ENCODE measurements around the gene GEMIN8. TPM values are rescaled to one million over a fixed set of nuclear protein-coding genes. Genes with fewer than 3 reads are reported as not detected.

Gene GEMIN8
- total and polyA plus RNA-seq, 5 donors: 8.0 to 11.1 (median 9.5) TPM

GRCh38 chrX:13990126-13990800, 39.4 kb downstream of the GEMIN8 start:
- no peaks in the 10 kb centered on the region for H3K4me1 ChIP-seq (ENCODE audit: control insufficient read depth, insufficient read depth, low read length)
- WGBS: 76% methylated on average over 3 of the region's 3 CpGs
- H3K27ac ChIP-seq (ENCODE audit: low read length): no peak overlapping the region
- ATAC-seq (no peak), DNase-seq (no peak)
- H3K27me3 ChIP-seq (ENCODE audit: control insufficient read depth, insufficient read depth): no peaks in the 10 kb centered on the region
- H3K9me3 ChIP-seq (ENCODE audit: control insufficient read depth, low read length): no peaks in the 10 kb centered on the region
- no peak overlapping the region for H3K4me3 ChIP-seq (ENCODE audit: low read length)
- intact Hi-C loops (cut with DNase I): no loop called here

GRCh38 chrX:13985697-13986435, 43.8 kb downstream of the GEMIN8 start:
- intact Hi-C loops (cut with DNase I): no loop called here
- 94% methylated on average over 1 of the region's 1 CpG for WGBS

DNA sequence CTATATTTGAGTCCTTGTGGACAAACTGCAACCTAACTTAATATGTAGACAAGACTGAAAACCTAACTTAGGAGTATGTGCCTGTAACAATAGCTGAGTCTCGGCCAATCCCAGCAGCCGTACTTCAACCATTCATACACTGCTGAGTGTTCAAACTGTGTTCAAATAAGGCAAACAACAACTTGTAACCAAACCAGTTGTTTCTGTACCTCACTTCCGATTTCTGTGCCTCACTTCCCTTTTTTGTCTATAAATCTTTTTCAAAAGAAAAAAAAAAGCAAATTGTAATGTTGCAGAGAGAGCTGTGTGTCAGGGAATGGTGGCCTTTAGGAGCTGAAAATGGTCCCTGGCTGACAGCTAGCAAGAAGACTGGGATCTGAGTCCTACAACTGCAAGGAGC, 46.0 kb downstream of the GEMIN8 start:
- intact Hi-C loops (cut with DNase I): no loop called here
- 76% methylated on average over 3 of the region's 3 CpGs for WGBS
- Histone ChIP-seq H3K4me1 (ENCODE audit: control insufficient read depth, insufficient read depth, low read length) (no peaks in the 10 kb centered on the region), H3K27me3 (ENCODE audit: control insufficient read depth, insufficient read depth) (no peaks in the 10 kb centered on the region), H3K9me3 (ENCODE audit: control insufficient read depth, low read length) (no peaks in the 10 kb centered on the region), H3K27ac (ENCODE audit: low read length) (no peak overlapping the region), H3K4me3 (ENCODE audit: low read length) (no peak overlapping the region)
- ATAC-seq (no peak), DNase-seq (no peak)

More at GRCh38 chrX:13985697-13986435, 43.8 kb downstream of the GEMIN8 start:
- Histone ChIP-seq H3K9me3 (ENCODE audit: control insufficient read depth, low read length) (no peaks in the 10 kb centered on the region), H3K4me1 (ENCODE audit: control insufficient read depth, insufficient read depth, low read length) (no peaks in the 10 kb centered on the region), H3K27ac (ENCODE audit: low read length) (no peak overlapping the region), H3K4me3 (ENCODE audit: low read length) (no peak overlapping the region), H3K27me3 (ENCODE audit: control insufficient read depth, insufficient read depth) (no peaks in the 10 kb centered on the region)
- DNase-seq (no peak), ATAC-seq (no peak)

GRCh38 chrX:13968198-13968597, 61.5 kb downstream of the GEMIN8 start:
- H3K4me1 ChIP-seq (ENCODE audit: control insufficient read depth, insufficient read depth, low read length): peaks cover 1% of the 10 kb centered on the region
- DNase-seq (no peak), ATAC-seq (no peak)
- intact Hi-C loops (cut with DNase I): no loop called here
- no peak overlapping the region for H3K27ac ChIP-seq (ENCODE audit: low read length)
- no peaks in the 10 kb centered on the region for H3K27me3 ChIP-seq (ENCODE audit: control insufficient read depth, insufficient read depth)
- no peaks in the 10 kb centered on the region for H3K9me3 ChIP-seq (ENCODE audit: control insufficient read depth, low read length)
- no peak overlapping the region for H3K4me3 ChIP-seq (ENCODE audit: low read length)
- 96% methylated on average over 4 of the region's 4 CpGs for WGBS

- 93% methylated on average over 9 of the region's 9 CpGs for WGBS
- ATAC-seq (no peak), DNase-seq (no peak)
- Histone ChIP-seq H3K4me3 (ENCODE audit: low read length) (no peak overlapping the region), H3K4me1 (ENCODE audit: control insufficient read depth, insufficient read depth, low read length) (peaks cover 1% of the 10 kb centered on the region), H3K27me3 (ENCODE audit: control insufficient read depth, insufficient read depth) (no peaks in the 10 kb centered on the region), H3K27ac (ENCODE audit: low read length) (no peak overlapping the region), H3K9me3 (ENCODE audit: control insufficient read depth, low read length) (no peaks in the 10 kb centered on the region)
- intact Hi-C loops (cut with DNase I): no loop called here
Measured at GRCh38 chrX:13967636-13968035, 62.1 kb downstream of the GEMIN8 start.

DNA sequence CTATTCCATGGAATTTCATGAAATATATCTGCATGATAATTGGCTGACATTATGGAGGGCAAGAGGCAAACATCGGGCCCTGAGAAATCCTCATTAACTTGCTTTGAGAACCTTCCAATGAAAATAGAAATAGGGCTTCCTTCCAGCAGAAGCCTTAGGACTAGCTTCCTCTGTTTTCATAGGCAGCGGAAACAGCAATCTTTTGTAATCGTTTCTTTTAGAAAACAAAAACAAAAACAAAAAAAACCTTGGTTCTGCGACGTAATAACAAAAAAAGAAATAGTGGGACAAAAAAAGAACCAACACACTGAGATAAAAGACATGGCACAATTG, 62.9 kb downstream of the GEMIN8 start:
- no peaks in the 10 kb centered on the region for H3K27me3 ChIP-seq (ENCODE audit: control insufficient read depth, insufficient read depth)
- H3K9me3 ChIP-seq (ENCODE audit: control insufficient read depth, low read length): no peaks in the 10 kb centered on the region
- H3K4me1 ChIP-seq (ENCODE audit: control insufficient read depth, insufficient read depth, low read length): peaks cover 1% of the 10 kb centered on the region
- ATAC-seq: peak in 1 of 2 donors; percentile 23
- H3K4me3 ChIP-seq (ENCODE audit: low read length): no peak overlapping the region
- no peak for DNase-seq
- 34% methylated on average over 5 of the region's 5 CpGs for WGBS
- intact Hi-C loops (cut with DNase I): no loop called here
- no peak overlapping the region for H3K27ac ChIP-seq (ENCODE audit: low read length)

- DNase-seq (peak in 1 of 3 donors; percentile 53), ATAC-seq (peak; percentile 54 to 59)
- Histone ChIP-seq H3K4me3 (ENCODE audit: low read length) (no peak overlapping the region), H3K9me3 (ENCODE audit: control insufficient read depth, low read length) (no peaks in the 10 kb centered on the region), H3K27me3 (ENCODE audit: control insufficient read depth, insufficient read depth) (no peaks in the 10 kb centered on the region), H3K27ac (ENCODE audit: low read length) (no peak overlapping the region), H3K4me1 (ENCODE audit: control insufficient read depth, insufficient read depth, low read length) (peaks cover 1% of the 10 kb centered on the region)
- 48% methylated on average over 10 of the region's 10 CpGs for WGBS
- intact Hi-C loops (cut with DNase I): no loop called here
Measured at GRCh38 chrX:13966071-13966792, 63.5 kb downstream of the GEMIN8 start.

DNA sequence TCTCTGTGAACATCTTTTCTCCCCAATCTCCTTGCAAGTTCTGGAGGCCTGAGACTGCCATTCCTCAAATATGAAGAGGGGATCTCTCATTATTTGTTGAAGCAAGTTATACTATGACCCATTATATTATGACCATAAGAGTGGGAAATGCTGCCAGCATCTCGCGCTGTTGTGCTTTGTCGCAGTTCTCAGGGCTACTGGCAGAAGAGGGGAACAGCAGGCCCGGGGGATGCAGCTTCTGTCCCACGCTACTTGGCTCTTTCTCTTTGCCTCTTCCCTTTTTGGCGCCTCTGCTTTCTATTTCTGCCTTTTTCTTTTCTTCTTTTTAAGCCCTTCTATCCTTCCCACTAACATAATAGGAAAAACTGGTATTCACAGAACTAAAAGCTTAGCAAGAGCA, 64.2 kb downstream of the GEMIN8 start:
- H3K27ac ChIP-seq (ENCODE audit: low read length): no peak overlapping the region
- ATAC-seq (no peak), DNase-seq (peak in 1 of 3 donors; percentile 35)
- intact Hi-C loops (cut with DNase I): no loop called here
- WGBS: 74% methylated on average over 6 of the region's 6 CpGs
- no peaks in the 10 kb centered on the region for H3K27me3 ChIP-seq (ENCODE audit: control insufficient read depth, insufficient read depth)
- H3K4me3 ChIP-seq (ENCODE audit: low read length): no peak overlapping the region
- no peaks in the 10 kb centered on the region for H3K9me3 ChIP-seq (ENCODE audit: control insufficient read depth, low read length)
- H3K4me1 ChIP-seq (ENCODE audit: control insufficient read depth, insufficient read depth, low read length): peaks cover 1% of the 10 kb centered on the region

DNA sequence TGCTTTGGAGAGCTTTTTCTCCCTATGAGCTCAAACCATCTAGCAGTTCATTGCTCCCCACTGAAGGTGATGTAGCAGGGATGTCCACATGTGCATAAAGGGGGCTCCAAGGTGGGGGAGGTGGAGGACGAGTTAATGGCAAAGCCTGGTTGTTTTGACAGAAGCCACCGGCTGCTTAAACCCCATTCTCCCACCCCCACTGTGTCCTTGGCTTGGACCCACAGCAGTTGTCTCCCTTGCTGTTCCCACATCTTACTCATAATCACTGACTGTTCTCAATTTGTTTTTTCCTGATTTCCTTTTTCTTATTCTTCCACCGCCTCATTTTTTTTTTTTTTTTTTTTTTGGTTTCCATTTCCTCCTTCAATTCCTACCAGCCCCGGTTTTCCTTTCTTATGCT, 72.7 kb downstream of the GEMIN8 start:
- Histone ChIP-seq H3K27me3 (ENCODE audit: control insufficient read depth, insufficient read depth) (no peaks in the 10 kb centered on the region), H3K4me1 (ENCODE audit: control insufficient read depth, insufficient read depth, low read length) (no peaks in the 10 kb centered on the region), H3K4me3 (ENCODE audit: low read length) (no peak overlapping the region), H3K27ac (ENCODE audit: low read length) (no peak overlapping the region), H3K9me3 (ENCODE audit: control insufficient read depth, low read length) (no peaks in the 10 kb centered on the region)
- ATAC-seq (no peak), DNase-seq (no peak)
- intact Hi-C loops (cut with DNase I): no loop called here
- 62% methylated on average over 4 of the region's 4 CpGs for WGBS

Data from right cardiac atrium (tissue), 5 donors.